RKO (cell line): Measurements from ENCODE around the gene HPN.

Source experiments
- DNase-seq: peaks from one replicate; pipeline ENCODE4 v3.0.0-alpha.2; 2016; ENCODE audit warnings: low spot score

Gene HPN

GRCh38 chr19:35105411-35106290, 64.1 kb downstream of the HPN start:
- DNase-seq = no peak

DNA sequence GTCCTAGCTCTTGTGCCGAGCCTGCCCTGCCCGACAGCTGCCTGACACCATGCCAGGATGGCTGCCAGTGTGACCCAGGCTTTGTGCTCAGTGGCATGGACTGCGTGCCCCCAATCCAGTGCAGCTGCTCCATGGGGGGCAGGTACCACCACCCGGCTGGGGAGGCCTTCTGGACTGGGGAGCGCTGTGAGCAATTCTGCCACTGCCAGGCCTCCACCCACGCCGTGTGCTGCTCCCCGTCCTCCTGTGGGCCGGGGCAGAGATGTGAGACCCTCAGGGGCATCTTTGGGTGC, 64.7 kb downstream of the HPN start:
- no peak for DNase-seq

- no peak for DNase-seq
These were observed 65.5 kb downstream of the HPN start for GRCh38 chr19:35106898-35107541.

DNA sequence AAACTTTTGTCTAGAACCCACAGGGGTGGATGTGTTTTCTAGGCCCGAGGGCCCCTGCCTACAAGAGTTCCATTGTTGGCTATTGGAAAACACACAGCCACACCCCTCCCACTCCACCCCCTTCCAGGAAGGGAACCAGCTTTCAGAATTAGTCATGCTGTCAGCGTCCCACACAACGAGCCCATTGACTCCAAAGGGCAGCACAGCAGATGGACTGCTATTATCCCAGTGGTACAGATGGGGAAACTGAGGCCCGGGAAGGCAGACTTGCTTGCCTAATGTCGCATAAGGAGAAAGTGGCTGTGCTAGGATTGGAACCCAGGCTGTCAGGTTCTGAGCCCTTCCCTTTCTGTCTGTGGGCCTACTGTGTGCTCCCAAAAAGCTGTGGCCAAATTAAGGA, 66.0 kb downstream of the HPN start:
- no peak for DNase-seq

GRCh38 chr19:35108730-35109129, 67.2 kb downstream of the HPN start:
- DNase-seq = no peak

DNA sequence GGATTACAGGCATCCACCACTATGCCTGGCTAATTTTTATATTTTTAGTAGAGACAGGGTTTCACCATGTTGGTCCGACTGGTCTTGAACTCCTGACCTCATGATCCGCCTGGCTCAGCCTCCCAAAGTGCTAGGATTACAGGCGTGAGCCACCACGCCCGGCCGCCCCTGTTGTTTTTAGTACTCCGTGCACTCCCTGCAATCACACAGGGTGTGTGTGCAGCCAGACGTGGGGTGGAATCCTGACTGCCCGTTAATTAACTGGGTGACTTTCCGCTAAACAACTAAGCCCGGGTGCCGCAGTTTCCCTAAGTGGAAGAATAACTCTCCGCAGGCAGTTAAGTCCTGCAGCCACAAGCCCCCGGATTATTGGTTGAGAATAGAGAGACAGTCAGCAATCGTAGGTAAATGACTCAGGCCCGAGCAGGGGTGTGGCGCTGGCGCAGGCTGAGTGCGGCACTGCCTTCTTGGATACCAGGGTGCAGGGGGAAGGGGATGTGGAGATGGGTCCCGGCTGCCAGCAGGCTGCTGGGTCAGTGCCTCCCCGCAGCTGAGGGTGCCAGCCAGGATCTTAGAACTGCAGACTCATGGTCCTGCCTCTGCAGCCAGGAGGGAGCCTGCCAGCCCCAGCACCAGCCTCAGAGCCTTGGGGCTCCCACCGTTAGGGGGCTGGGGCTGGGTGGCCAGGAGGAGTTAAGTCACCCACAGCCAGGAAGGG, 68.0 kb downstream of the HPN start:
- no peak for DNase-seq

- no peak for DNase-seq
These were observed 69.5 kb downstream of the HPN start for GRCh38 chr19:35110974-35111373.

DNA sequence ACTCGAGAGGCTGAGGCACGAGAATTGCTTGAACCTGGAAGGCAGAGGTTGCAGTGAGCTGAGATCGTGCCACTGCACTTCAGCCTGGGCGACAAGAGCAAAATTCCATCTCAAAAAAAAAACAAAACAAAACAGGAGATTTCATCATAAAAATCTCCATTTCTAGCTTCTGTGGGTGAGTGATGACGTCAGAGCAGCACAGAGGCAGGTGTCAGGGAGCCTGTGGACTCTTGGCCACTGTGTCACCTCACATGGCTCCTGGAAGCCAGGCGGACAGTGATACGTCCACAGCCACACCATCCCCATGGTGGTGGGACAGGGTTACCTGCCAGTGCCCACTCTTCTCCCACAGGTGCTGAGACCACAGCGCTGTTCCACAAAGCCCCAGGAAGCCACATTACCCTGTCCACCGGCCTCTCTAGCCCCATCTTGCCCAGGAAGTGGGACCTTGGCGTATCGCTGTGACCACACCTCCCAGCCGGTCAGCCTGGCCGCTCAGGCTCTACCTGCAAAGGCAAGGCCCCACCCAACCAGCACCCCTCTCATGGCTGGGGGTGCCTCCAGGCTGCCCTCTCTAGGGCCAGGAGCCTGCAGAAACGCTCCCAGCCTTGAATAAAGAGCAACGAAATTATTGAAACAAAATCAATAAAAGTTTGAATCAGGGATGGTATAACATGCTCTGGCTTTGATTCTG, 71.6 kb downstream of the HPN start:
- DNase-seq = no peak

GRCh38 chr19:35114353-35115176, 73.0 kb downstream of the HPN start:
- DNase-seq = no peak

- no peak for DNase-seq
These were observed 73.8 kb downstream of the HPN start, which contains the start of gene FXYD3 for GRCh38 chr19:35115177-35115951. Gene FXYD3, plus strand, starts transcription at chr19:35115823. Its CDS starts 3,554 bp downstream, at chr19:35119377.
